Neural cell (in vitro differentiated cells): ENCODE results near the gene LOXL4.

ENCODE experiments used
- CTCF ChIP-seq: fragments of 450-650 bp; IDR thresholded peaks from 2 replicates; pipeline ENCODE4 v1.5.1; 2014; ENCODE audit warnings: antibody characterized with exemption, mild to moderate bottlenecking, moderate library complexity; ENCODE audit not compliant: poor library complexity, severe bottlenecking
- EP300 ChIP-seq: fragments of 450-650 bp; conservative IDR thresholded peaks from 2 replicates; pipeline ENCODE4 v1.6.1; 2014; ENCODE audit warnings: antibody characterized with exemption, mild to moderate bottlenecking, moderate library complexity; ENCODE audit not compliant: poor library complexity, severe bottlenecking
- EZH2 ChIP-seq: fragments of 200-600, 300-800 bp; shearing (Covaris generic), sonication (generic); IDR thresholded peaks from 2 replicates; pipeline ENCODE4 v1.6.1; 2014; ENCODE audit warnings: antibody characterized with exemption, low read length, borderline replicate concordance, mild to moderate bottlenecking; ENCODE audit not compliant: insufficient read depth, poor library complexity, severe bottlenecking
- POLR2AphosphoS5 ChIP-seq: IDR thresholded peaks from 2 replicates; pipeline ENCODE4 v1.6.1; 2012
- REST ChIP-seq: IDR thresholded peaks from 2 replicates; pipeline ENCODE4 v1.6.1; 2012; ENCODE audit warnings: borderline replicate concordance
- SMC3 ChIP-seq: fragments of 450-650 bp; conservative IDR thresholded peaks from 2 replicates; pipeline ENCODE4 v1.6.1; 2014; ENCODE audit warnings: antibody characterized with exemption, mild to moderate bottlenecking, moderate library complexity; ENCODE audit not compliant: poor library complexity
- TAF1 ChIP-seq: IDR thresholded peaks from 2 replicates; pipeline ENCODE4 v1.6.1; 2012; ENCODE audit warnings: low read depth

- TF ChIP-seq CTCF: no peak
- no peak for TF ChIP-seq EP300
- no peak for TF ChIP-seq SMC3
- TF ChIP-seq EZH2: no peak
- no peak for TF ChIP-seq TAF1
- no peak for TF ChIP-seq POLR2AphosphoS5
- TF ChIP-seq REST: no peak
These were observed 40.0 kb upstream of the LOXL4 start for GRCh38 chr10:98307916-98308541.
